HG02938 (cell line): Measurements from ENCODE around the gene KRTAP10-3.
"Not testable (repeated sequence)": the region's sequence is repeated elsewhere in the genome, so short reads cannot be mapped to it uniquely, and the experiment has no call there.

Experiments
- ATAC-seq: cut with Tn5 transposase; IDR thresholded peaks from one replicate; pipeline ENCODE4 v1.9.1; 2021; ENCODE audit warnings: mild to moderate bottlenecking, moderate library complexity; ENCODE audit not compliant: unreplicated experiment

KRTAP10-3 gene

GRCh38 chr21:44590897-44591800 lies 32.6 kb upstream of the KRTAP10-3 start:
- ATAC-seq = not testable (repeated sequence)

- no peak for ATAC-seq
Observed at GRCh38 chr21:44590311-44590721, 31.7 kb upstream of the KRTAP10-3 start.

DNA sequence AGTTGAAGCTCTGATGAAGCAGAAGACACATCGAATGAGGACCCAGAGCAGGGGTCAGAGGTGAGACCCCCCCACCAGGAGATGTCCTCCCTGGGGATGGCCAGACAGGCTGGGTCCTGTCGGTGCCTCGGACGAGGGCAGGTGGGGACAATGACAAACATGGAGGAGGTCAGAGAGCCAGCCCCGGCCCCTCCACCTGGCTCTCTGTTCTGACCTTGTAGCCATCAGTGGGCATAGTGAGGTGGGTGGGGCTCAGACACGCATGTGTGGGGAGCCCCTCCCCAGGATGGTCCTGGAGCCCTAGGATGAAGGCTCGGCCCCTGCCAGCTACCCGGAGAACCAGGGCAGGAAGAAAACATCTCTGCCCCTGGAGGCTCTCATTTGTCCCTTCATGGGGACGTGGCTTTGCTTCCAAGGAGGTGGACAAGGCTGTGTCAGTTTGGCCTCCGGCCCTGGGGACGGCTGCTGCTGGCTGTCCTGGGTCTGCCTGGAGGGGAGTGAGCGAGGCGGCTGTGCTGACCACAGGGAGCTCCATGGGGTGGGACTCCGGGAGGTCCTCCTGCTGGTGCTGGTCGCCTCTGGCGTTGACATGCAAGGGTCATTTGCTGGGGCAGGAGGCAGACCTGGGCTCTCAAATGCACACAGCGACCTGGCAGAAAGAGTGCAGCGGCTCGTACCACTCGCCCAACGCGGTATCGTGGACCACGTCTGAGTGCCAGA lies 31.2 kb upstream of the KRTAP10-3 start:
- ATAC-seq = no peak

DNA sequence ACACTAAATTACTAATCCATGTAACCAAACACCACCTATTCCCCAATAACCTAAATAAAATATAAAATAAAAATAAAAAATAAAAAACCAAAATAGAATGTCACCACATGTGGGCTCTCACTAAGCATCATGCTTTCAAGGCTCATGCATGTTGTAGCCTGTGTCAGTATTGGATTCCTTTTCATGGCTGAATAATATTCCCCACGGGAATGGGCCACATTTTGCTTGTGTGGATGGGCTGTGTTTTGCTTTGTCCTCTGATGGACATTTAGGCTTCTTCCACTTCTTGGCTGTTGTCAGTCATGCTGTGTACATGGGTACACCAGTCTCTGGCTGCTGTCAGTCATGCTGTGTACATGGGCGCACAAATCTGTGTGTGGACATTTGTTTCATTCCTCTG lies 30.5 kb upstream of the KRTAP10-3 start:
- no peak for ATAC-seq

DNA sequence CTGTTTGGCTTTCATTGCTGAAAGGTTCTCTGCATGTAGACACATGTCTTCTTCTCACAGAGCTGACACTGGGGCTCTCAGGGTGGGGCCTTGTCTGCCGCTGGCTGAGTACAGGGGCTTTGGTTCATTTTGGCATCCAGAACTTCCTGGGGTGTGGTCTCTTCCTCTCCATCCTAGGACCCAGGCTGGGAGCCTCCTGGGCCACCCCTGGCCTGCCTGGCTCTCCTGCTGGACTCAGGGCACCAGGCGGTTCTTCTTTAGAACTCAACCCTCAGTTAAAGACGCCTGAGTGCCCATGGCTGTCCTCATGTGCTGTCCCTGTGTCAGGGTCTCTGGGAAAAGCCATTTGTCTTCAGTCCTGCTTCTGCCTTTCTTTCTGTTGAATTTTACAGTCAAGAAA lies 27.3 kb upstream of the KRTAP10-3 start:
- ATAC-seq = no peak

- ATAC-seq = no peak
Observed at GRCh38 chr21:44583800-44584147, 25.2 kb upstream of the KRTAP10-3 start.

GRCh38 chr21:44583089-44583799 lies 24.6 kb upstream of the KRTAP10-3 start:
- ATAC-seq = no peak

- no peak for ATAC-seq
Observed at GRCh38 chr21:44582055-44582454, 23.5 kb upstream of the KRTAP10-3 start.

DNA sequence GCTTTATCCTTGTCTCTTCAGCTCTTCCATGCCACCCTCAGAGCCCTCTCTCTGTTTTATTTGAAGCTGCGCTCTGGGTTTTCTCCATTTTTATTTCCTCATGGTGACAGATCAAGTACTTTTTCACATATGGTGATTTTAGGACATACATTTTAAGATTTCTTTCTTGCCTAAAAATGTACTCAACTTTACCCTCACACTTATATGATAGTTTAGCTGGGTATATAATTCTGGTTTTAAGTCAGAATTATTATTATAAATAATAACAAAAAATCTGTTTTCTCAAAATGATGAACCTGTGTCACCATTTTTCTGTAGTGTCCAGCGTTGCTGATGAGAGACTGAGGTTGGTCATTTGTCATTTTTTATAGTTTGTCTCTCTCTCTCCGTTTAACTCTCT lies 22.6 kb upstream of the KRTAP10-3 start:
- ATAC-seq = no peak

DNA sequence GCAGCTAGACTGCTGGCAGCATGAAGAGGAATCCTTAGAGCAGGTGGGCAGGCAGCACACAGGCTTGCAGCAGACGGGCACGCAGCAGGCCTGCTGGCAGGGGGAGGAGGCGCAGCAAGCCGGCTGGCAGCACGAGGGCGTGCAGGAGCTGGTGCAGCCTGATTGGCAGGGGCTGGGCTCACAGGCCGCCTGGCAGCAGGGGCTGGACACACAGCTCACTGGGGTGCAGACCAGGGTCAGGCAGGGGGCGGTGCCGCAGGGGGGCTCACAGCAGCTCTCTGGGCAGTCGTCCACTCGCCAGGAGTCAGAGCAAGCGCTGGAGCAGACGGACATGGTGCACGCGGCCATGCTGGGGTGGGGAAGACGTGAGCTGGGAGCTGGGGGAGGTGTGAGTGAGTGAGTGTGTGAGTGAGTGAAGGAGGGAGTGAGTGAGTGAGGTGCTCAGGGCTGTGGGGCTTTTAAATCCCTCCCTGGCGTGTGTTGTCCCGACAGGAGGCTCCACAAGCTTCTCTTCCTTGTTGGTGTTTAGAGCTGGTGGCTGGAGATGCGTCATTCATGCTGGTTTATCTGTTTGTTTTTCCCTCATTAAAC lies 21.7 kb upstream of the KRTAP10-3 start, which contains the start of gene KRTAP10-5:
TSS of gene KRTAP10-5 (minus strand) at position 374 of the 591 bp plus-strand sequence. CDS start at position 348, 26 bp downstream.
- not testable (repeated sequence) for ATAC-seq

- ATAC-seq = no peak
Observed at GRCh38 chr21:44579833-44580144, 21.2 kb upstream of the KRTAP10-3 start.

DNA sequence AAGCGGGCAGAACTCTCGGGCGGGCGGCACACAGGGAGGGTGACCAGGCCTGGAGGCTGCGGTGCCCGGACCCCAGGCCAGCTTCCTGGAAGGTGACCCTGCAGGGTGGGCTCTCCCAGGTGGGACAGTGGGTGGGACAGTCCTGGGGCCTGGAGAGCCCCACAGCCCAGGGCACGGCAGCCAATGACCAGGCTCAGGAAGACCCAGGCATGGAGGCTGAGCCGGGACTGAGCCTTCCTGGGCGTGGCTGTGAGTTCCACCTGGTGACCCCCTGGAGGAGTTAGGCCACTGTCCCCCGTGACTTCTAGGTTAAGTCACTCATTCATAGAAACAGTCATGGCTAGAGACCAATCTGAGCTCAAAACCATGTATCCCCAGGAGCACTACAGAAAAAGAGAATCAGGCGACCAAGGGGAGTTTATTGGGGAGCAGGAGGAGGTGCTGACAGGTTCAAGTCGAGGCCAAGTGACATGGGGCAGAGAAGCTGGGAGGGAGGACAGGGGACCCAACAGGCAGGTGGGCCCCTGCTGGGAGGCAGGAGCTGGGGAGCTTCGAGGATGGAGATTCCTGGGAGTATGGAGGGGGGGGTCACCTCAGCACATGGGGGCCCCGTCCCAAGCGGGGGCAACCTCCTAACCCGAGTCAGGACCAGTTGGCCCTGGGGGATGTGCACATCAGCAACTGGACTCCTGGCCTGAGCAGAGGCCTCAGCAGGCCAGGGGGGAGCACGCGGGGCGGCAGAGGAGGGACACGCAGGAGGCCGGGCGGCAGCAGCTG lies 20.6 kb upstream of the KRTAP10-3 start:
- no peak for ATAC-seq

- no peak for ATAC-seq
Observed at GRCh38 chr21:44578371-44579055, 19.9 kb upstream of the KRTAP10-3 start.

- no peak for ATAC-seq
Observed at GRCh38 chr21:44576025-44576420, 17.4 kb upstream of the KRTAP10-3 start.

GRCh38 chr21:44575307-44576024 lies 16.9 kb upstream of the KRTAP10-3 start:
- no peak for ATAC-seq

DNA sequence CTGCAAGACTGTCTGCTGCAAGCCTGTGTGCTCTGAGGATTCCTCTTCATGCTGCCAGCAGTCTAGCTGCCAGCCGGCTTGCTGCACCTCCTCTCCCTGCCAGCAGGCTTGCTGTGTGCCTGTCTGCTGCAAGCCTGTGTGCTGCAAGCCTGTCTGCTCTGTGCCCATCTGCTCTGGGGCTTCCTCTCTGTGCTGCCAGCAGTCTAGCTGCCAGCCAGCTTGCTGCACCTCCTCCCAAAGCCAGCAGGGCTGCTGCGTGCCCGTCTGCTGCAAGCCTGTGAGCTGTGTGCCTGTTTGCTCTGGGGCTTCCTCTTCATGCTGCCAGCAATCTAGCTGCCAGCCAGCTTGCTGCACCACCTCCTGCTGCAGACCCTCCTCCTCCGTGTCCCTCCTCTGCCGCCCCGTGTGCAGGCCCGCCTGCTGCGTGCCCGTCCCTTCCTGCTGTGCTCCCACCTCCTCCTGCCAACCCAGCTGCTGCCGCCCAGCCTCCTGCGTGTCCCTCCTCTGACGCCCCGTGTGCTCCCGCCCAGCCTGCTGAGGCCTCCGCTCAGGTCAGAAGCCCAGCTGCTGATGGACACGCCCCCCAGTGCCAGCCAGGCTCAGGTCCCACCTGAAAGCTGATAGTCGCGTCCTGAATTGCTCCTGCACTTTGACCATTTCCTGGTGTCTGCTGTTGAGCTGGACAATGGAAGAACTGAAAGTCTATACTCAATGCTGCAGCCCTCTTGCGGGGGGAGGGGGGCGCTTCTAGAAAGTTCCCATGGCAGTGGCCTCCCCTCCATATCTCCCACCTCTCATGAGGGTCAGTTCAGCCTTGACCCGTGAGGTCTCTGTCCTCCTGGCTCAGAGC lies 16.1 kb upstream of the KRTAP10-3 start:
- ATAC-seq = no peak

DNA sequence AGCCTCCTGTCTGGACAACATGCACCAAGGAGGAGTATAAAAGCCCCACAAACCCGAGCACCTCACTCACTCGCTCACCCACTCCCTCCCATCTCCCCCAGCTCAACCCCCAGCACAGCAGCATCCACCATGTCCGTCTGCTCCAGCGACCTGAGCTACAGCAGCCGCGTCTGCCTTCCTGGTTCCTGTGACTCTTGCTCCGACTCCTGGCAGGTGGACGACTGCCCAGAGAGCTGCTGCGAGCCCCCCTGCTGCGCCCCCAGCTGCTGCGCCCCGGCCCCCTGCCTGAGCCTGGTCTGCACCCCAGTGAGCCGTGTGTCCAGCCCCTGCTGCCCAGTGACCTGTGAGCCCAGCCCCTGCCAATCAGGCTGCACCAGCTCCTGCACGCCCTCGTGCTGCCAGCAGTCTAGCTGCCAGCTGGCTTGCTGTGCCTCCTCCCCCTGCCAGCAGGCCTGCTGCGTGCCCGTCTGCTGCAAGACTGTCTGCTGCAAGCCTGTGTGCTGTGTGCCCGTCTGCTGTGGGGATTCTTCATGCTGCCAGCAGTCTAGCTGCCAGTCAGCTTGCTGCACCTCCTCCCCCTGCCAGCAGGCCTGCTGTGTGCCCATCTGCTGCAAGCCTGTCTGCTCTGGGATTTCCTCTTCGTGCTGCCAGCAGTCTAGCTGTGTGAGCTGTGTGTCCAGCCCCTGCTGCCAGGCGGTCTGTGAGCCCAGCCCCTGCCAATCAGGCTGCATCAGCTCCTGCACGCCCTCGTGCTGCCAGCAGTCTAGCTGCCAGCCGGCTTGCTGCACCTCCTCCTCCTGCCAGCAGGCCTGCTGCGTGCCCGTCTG lies 15.2 kb upstream of the KRTAP10-3 start, which contains the start of gene KRTAP10-4:
TSS of gene KRTAP10-4 (plus strand) at position 100 of the 827 bp plus-strand sequence. CDS start at position 130, 30 bp downstream.
- ATAC-seq = not testable (repeated sequence)
